ENCODE results near the gene CGNL1.

Gene CGNL1, protein sequence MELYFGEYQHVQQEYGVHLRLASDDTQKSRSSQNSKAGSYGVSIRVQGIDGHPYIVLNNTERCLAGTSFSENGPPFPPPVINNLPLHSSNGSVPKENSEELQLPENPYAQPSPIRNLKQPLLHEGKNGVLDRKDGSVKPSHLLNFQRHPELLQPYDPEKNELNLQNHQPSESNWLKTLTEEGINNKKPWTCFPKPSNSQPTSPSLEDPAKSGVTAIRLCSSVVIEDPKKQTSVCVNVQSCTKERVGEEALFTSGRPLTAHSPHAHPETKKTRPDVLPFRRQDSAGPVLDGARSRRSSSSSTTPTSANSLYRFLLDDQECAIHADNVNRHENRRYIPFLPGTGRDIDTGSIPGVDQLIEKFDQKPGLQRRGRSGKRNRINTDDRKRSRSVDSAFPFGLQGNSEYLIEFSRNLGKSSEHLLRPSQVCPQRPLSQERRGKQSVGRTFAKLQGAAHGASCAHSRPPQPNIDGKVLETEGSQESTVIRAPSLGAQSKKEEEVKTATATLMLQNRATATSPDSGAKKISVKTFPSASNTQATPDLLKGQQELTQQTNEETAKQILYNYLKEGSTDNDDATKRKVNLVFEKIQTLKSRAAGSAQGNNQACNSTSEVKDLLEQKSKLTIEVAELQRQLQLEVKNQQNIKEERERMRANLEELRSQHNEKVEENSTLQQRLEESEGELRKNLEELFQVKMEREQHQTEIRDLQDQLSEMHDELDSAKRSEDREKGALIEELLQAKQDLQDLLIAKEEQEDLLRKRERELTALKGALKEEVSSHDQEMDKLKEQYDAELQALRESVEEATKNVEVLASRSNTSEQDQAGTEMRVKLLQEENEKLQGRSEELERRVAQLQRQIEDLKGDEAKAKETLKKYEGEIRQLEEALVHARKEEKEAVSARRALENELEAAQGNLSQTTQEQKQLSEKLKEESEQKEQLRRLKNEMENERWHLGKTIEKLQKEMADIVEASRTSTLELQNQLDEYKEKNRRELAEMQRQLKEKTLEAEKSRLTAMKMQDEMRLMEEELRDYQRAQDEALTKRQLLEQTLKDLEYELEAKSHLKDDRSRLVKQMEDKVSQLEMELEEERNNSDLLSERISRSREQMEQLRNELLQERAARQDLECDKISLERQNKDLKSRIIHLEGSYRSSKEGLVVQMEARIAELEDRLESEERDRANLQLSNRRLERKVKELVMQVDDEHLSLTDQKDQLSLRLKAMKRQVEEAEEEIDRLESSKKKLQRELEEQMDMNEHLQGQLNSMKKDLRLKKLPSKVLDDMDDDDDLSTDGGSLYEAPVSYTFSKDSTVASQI

GRCh38 chr15:57375827-57376695 is at the start of gene CGNL1:
TSS of gene CGNL1 (plus strand) at chr15:57376505. CDS start at chr15:57438000, 61,495 bp downstream.
- no peak for DNase-seq

GRCh38 chr15:57327985-57328471 is 48.3 kb upstream of the CGNL1 start:
- DNase-seq = no peak

GRCh38 chr15:57328479-57328878 is 47.8 kb upstream of the CGNL1 start:
- DNase-seq = no peak

DNA sequence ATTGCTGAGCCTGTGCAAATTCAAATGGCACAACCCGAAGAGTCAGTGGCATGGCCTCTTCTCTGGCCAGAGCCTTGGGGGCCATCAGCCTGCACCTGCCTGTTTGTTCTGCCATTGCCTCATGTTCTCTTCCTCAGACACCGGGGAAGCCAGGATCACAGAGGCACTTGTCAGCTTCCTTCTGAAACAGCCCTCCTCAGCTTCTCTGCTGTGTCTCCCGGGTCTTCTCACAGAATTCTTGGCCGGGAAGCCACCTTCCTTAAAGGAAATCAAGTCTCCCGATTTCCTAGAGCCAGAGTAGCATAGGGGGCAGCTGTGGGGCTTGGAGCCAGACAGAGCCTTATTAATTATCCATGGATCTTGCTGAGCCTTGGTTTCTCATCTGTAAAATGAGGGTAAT is 47.4 kb upstream of the CGNL1 start:
- no peak for DNase-seq

GRCh38 chr15:57329582-57330367 is 46.5 kb upstream of the CGNL1 start:
- no peak for DNase-seq

GRCh38 chr15:57330619-57331340 is 45.5 kb upstream of the CGNL1 start:
- DNase-seq = no peak

DNA sequence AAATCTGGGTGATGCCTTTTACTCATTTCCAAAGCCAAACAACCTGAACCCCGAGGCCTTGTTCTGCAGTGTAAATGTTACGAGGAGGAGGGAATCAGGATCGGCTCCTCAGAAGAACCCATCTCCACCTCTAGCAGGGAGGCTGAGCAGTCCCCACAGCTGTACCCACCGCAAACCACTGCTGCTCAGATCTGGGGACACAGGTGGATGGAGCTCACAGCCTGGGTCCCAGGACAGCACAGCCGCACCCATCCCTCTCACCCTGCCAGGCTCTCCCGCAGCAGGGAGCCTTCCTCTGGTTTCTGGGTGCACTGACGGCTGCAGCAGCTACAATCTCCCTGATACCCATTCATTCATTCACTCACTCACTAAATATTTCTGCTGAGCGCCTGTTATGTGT is 44.0 kb upstream of the CGNL1 start:
- DNase-seq = no peak

- DNase-seq = no peak
These were observed 42.8 kb upstream of the CGNL1 start for GRCh38 chr15:57333487-57333886.

- no peak for DNase-seq
These were observed 42.0 kb upstream of the CGNL1 start for GRCh38 chr15:57334257-57334656.

DNA sequence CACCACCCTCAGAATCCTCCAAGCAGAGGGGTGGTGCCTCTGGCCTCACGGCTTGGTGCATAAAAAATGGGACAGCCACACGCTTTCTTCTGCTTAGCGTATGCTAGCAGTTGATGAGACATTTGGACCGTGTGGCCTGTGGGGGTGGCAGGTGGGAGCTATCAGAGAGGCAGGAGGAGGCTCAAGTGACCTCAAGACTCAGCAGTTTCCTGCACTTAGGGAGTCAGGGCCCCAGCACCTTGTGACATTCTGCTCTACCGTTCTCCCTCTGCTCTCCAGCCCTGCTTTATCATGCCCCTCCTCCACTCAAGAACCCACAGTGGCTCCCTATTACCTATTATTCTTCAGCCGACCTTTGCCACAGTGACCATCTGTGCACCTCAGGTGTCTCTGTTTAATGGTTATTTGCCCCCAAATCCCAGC is 41.0 kb upstream of the CGNL1 start:
- DNase-seq = no peak

- no peak for DNase-seq
These were observed 40.6 kb upstream of the CGNL1 start for GRCh38 chr15:57335719-57336118.

DNA sequence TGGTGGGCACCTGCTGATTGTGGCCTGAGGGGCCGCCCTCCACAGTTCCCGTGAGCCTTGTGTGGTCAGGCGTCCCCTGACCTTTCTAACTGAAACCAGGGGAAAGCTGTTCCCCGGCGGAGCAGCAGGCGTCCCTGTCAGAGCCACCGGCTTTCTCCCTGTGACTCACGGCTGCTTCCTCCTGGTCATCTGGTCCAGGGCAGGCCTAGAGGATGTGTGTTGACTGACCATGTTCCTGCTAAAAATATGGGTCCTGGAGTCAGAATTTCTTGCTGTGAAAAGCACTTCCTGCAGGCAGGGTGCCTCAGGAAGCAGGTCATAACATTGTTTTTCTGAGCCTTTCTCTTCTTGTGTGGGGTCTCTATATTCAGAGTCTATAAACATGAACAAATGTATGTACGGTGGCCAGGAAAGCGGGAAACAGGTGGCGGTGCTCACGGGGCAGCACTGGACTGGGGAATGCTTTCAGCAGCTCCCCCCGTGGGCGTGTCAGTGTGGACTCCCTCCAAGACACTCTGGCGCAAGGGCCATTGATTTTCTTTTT is 38.4 kb upstream of the CGNL1 start:
- no peak for DNase-seq

GRCh38 chr15:57339321-57339720 is 37.0 kb upstream of the CGNL1 start:
- no peak for DNase-seq

- peak; percentile 7 for DNase-seq
These were observed 35.5 kb upstream of the CGNL1 start for GRCh38 chr15:57340682-57341259.

- no peak for DNase-seq
These were observed 33.3 kb upstream of the CGNL1 start for GRCh38 chr15:57343048-57343447.

- DNase-seq = no peak
These were observed 32.8 kb upstream of the CGNL1 start for GRCh38 chr15:57343498-57343897.

GRCh38 chr15:57344282-57344681 is 32.0 kb upstream of the CGNL1 start:
- DNase-seq = no peak

- DNase-seq = no peak
These were observed 30.7 kb upstream of the CGNL1 start for GRCh38 chr15:57345584-57345983.

DNA sequence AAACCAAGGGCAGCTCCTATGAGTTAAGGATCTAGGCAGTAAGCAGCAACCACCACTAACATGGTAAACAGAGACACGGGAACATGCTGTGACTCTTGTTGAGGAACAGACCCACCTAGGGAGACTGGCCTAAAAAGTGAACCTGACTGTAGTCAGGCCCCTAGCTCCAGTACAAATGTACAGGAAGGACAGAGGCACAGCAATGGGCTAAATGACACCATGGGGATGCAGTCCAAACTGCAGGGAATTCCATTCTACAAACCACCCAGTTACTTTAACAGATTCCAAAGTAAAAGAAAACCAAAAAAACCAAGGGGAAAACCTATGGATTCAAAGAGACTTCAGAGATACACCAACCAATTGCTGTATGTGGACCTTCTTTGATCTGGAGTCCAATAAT is 28.2 kb upstream of the CGNL1 start:
- no peak for DNase-seq
